ENCODE results near the gene SREBF1.

DNA sequence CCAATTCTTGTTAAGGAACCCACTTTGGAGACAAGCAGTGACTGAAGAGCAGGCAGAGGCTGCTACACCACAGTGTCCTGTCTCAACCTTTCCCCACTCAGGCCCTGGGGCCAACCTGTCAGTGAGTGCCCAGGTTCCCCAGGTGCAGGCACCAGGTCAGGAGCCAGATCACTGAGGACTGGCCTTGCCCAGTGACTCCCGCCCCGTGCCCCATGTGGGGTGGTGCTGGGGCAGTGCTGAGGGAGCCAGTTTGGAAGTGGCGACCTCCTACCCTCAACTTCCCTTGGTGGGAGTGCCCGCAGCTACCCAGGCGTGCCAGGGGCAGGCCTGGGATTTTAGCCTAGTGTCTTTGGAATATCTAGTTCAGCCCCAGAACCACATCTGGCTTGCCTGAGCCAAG lies 29.3 kb downstream of the SREBF1 start:
- TF ChIP-seq CTCF (conservative IDR thresholded peaks at IDR 0.05; ENCODE audit: low read depth, low read length) = no peak
- no peak for TF ChIP-seq SMC3 (IDR thresholded peaks at IDR 0.05; ENCODE audit: low read depth, low read length)
- TF ChIP-seq RAD21 (IDR thresholded peaks at IDR 0.05; ENCODE audit: low read length) = no peak
- no peak for TF ChIP-seq POLR2A (IDR thresholded peaks at IDR 0.05; ENCODE audit: low read depth, low read length)
- no peak for TF ChIP-seq MAZ (IDR thresholded peaks at IDR 0.05; ENCODE audit: borderline replicate concordance, low read depth, low read length)
- TF ChIP-seq MXI1 (IDR thresholded peaks at IDR 0.05; ENCODE audit: borderline replicate concordance, low read depth, low read length) = no peak
- no peak for TF ChIP-seq FOS (IDR thresholded peaks at IDR 0.05; ENCODE audit: low read depth, low read length)
- TF ChIP-seq NFE2L2 (IDR thresholded peaks at IDR 0.05; ENCODE audit: low read depth, low read length) = no peak
- no peak for TF ChIP-seq CEBPB (IDR thresholded peaks at IDR 0.05; ENCODE audit: low read depth, low read length)

Measured in IMR-90 (cell line).